Natural killer cell treated with Interleukin-12 subunit alpha and Interleukin-12 subunit beta and Interleukin-15 and Interleukin-18, amount 100 ng/mL, for 72 hours (primary cell): ENCODE measurements around the gene ADAM15. TPM values are rescaled to one million over a fixed set of nuclear protein-coding genes. Genes with fewer than 3 reads are reported as not detected.

Experiments used
- ATAC-seq, 2 donors: fragments of 150-1000 bp; cut with Tn5 transposase in 1 of 2; sonication (Bioruptor Pico), chemical (Tn5 transposase) in 1 of 2; 2 replicates each; pipeline ENCODE4 v1.10.0; 2021
- DNase-seq: peaks from one replicate; pipeline ENCODE4 v3.0.0; 2022; ENCODE audit warnings: low spot score
- H3K27ac Mint-ChIP-seq, 2 donors: 1 replicate in 1 of 2; 2 replicates in 1 of 2; pipeline ENCODE4 v1.8.0; 2022; ENCODE audit warnings: mixed read lengths in 2 of 2, mild to moderate bottlenecking in 1 of 2, moderate library complexity in 1 of 2
- H3K27me3 Mint-ChIP-seq, 2 donors: 1 replicate in 1 of 2; 2 replicates in 1 of 2; pipeline ENCODE4 v1.8.0; 2022; ENCODE audit warnings: mixed read lengths in 2 of 2
- H3K36me3 Mint-ChIP-seq: one replicate; pipeline ENCODE4 v1.8.0; 2022; ENCODE audit warnings: mixed read lengths
- H3K4me1 Mint-ChIP-seq, 2 donors: 1 replicate in 1 of 2; 2 replicates in 1 of 2; pipeline ENCODE4 v1.8.0; 2022; ENCODE audit warnings: low read depth in 2 of 2, mixed read lengths in 2 of 2, mild to moderate bottlenecking in 1 of 2
- H3K4me3 Mint-ChIP-seq: one replicate; pipeline ENCODE4 v1.8.0; 2022; ENCODE audit warnings: mixed read lengths
- H3K9me3 Mint-ChIP-seq: 2 replicates; pipeline ENCODE4 v1.8.0; 2022; ENCODE audit warnings: mixed read lengths
- total RNA-seq, 2 donors: library from RNA; stranded (reverse); gene quantifications; one replicate each; pipeline ENCODE4 v1.2.3, GENCODE V29; 2022

ADAM15 gene
- total RNA-seq, 2 donors from 2014 or later = 42.1 to 107 TPM

GRCh38 chr1:155043793-155044192 lies 7.3 kb upstream of the ADAM15 start:
- no peaks in the 10 kb centered on the region for H3K9me3 Mint-ChIP-seq
- ATAC-seq = no peak

GRCh38 chr1:155044365-155044764 lies 6.8 kb upstream of the ADAM15 start:
- ATAC-seq (no peak), DNase-seq (no peak)
- no peaks in the 10 kb centered on the region for H3K36me3 Mint-ChIP-seq
- H3K27me3 Mint-ChIP-seq = no peaks in the 10 kb centered on the region
- no peaks in the 10 kb centered on the region for H3K4me1 Mint-ChIP-seq
- peak overlapping the region in 1 of 2 donors; percentile 66 for H3K27ac Mint-ChIP-seq
- H3K9me3 Mint-ChIP-seq = no peaks in the 10 kb centered on the region
- no peak overlapping the region for H3K4me3 Mint-ChIP-seq

More at GRCh38 chr1:155043793-155044192, 7.3 kb upstream of the ADAM15 start:
- no peaks in the 10 kb centered on the region for H3K27me3 Mint-ChIP-seq
- H3K27ac Mint-ChIP-seq = peak overlapping the region in 1 of 2 donors; percentile 66
- H3K4me1 Mint-ChIP-seq = no peaks in the 10 kb centered on the region
- no peaks in the 10 kb centered on the region for H3K36me3 Mint-ChIP-seq
- DNase-seq = no peak
- H3K4me3 Mint-ChIP-seq = no peak overlapping the region

GRCh38 chr1:155044812-155045657 lies 6.1 kb upstream of the ADAM15 start:
- Mint-ChIP-seq H3K9me3 (no peaks in the 10 kb centered on the region), H3K36me3 (no peaks in the 10 kb centered on the region), H3K27me3 (no peaks in the 10 kb centered on the region), H3K4me3 (no peak overlapping the region), H3K4me1 (peaks cover 5 to 6% of the 10 kb centered on the region in 2 donors), H3K27ac (peak overlapping the region in 1 of 2 donors; percentile 66)
- DNase-seq (no peak), ATAC-seq (peak; percentile 77 to 80)

- no peaks in the 10 kb centered on the region for H3K36me3 Mint-ChIP-seq
- H3K27me3 Mint-ChIP-seq = no peaks in the 10 kb centered on the region
- DNase-seq (no peak), ATAC-seq (no peak)
- H3K27ac Mint-ChIP-seq = no peak overlapping the region
- H3K4me1 Mint-ChIP-seq = peaks cover 23 to 28% of the 10 kb centered on the region in 2 donors
- no peaks in the 10 kb centered on the region for H3K9me3 Mint-ChIP-seq
- H3K4me3 Mint-ChIP-seq = no peak overlapping the region
Observed at GRCh38 chr1:155048449-155049334, 2.4 kb upstream of the ADAM15 start.

- no peaks in the 10 kb centered on the region for H3K9me3 Mint-ChIP-seq
- DNase-seq (no peak), ATAC-seq (no peak)
- H3K4me3 Mint-ChIP-seq = peak overlapping the region; percentile 83
- H3K27ac Mint-ChIP-seq = peak overlapping the region in 1 of 2 donors; percentile 50
- H3K4me1 Mint-ChIP-seq = peaks cover 23 to 28% of the 10 kb centered on the region in 2 donors
- no peaks in the 10 kb centered on the region for H3K27me3 Mint-ChIP-seq
- no peaks in the 10 kb centered on the region for H3K36me3 Mint-ChIP-seq
Observed at GRCh38 chr1:155049651-155050559, 1.2 kb upstream of the ADAM15 start.

- no peak for ATAC-seq
- DNase-seq = no peak
Observed at GRCh38 chr1:155051342-155051776, 243 bp downstream of the ADAM15 start.

GRCh38 chr1:155051777-155052398 lies 772 bp downstream of the ADAM15 start:
- H3K27ac Mint-ChIP-seq = peak overlapping the region; percentile 21 to 77
- H3K27me3 Mint-ChIP-seq = no peaks in the 10 kb centered on the region

More at GRCh38 chr1:155051342-155051776, 243 bp downstream of the ADAM15 start:
- Mint-ChIP-seq H3K4me3 (peak overlapping the region; percentile 88), H3K36me3 (no peaks in the 10 kb centered on the region), H3K9me3 (no peaks in the 10 kb centered on the region), H3K27ac (no peak overlapping the region), H3K27me3 (no peaks in the 10 kb centered on the region), H3K4me1 (peaks cover 23 to 28% of the 10 kb centered on the region in 2 donors)

GRCh38 chr1:155052439-155053395 lies 1.6 kb downstream of the ADAM15 start:
- Mint-ChIP-seq H3K9me3 (no peaks in the 10 kb centered on the region), H3K36me3 (no peaks in the 10 kb centered on the region)
- ATAC-seq = no peak

More at GRCh38 chr1:155051777-155052398, 772 bp downstream of the ADAM15 start:
- ATAC-seq (peak; percentile 0 to 6), DNase-seq (no peak)
- no peaks in the 10 kb centered on the region for H3K36me3 Mint-ChIP-seq
- H3K4me1 Mint-ChIP-seq = peaks cover 23 to 28% of the 10 kb centered on the region in 2 donors
- H3K9me3 Mint-ChIP-seq = no peaks in the 10 kb centered on the region
- H3K4me3 Mint-ChIP-seq = peak overlapping the region; percentile 88

GRCh38 chr1:155053531-155054105 lies 2.5 kb downstream of the ADAM15 start:
- H3K4me1 Mint-ChIP-seq = peaks cover 23 to 28% of the 10 kb centered on the region in 2 donors
- DNase-seq (no peak), ATAC-seq (no peak)
- peak overlapping the region; percentile 88 for H3K4me3 Mint-ChIP-seq
- no peaks in the 10 kb centered on the region for H3K27me3 Mint-ChIP-seq
- H3K9me3 Mint-ChIP-seq = no peaks in the 10 kb centered on the region
- H3K36me3 Mint-ChIP-seq = no peaks in the 10 kb centered on the region
- H3K27ac Mint-ChIP-seq = peak overlapping the region; percentile 21 to 77

More at GRCh38 chr1:155052439-155053395, 1.6 kb downstream of the ADAM15 start:
- no peaks in the 10 kb centered on the region for H3K27me3 Mint-ChIP-seq
- peaks cover 23 to 28% of the 10 kb centered on the region in 2 donors for H3K4me1 Mint-ChIP-seq
- no peak for DNase-seq
- H3K4me3 Mint-ChIP-seq = peak overlapping the region; percentile 88
- H3K27ac Mint-ChIP-seq = peak overlapping the region; percentile 21 to 77

- no peak overlapping the region for H3K4me3 Mint-ChIP-seq
- no peak for ATAC-seq
- no peaks in the 10 kb centered on the region for H3K9me3 Mint-ChIP-seq
- no peaks in the 10 kb centered on the region for H3K27me3 Mint-ChIP-seq
- no peak overlapping the region for H3K27ac Mint-ChIP-seq
- DNase-seq = no peak
- H3K36me3 Mint-ChIP-seq = no peaks in the 10 kb centered on the region
- peaks cover 20% of the 10 kb centered on the region in 2 donors for H3K4me1 Mint-ChIP-seq
Observed at GRCh38 chr1:155057104-155057503, 6.0 kb downstream of the ADAM15 start.

- no peaks in the 10 kb centered on the region for H3K36me3 Mint-ChIP-seq
- peaks cover 17 to 18% of the 10 kb centered on the region in 2 donors for H3K4me1 Mint-ChIP-seq
- H3K4me3 Mint-ChIP-seq = no peak overlapping the region
- H3K9me3 Mint-ChIP-seq = no peaks in the 10 kb centered on the region
- no peak for DNase-seq
- ATAC-seq = no peak
- no peaks in the 10 kb centered on the region for H3K27me3 Mint-ChIP-seq
- H3K27ac Mint-ChIP-seq = no peak overlapping the region
Observed at GRCh38 chr1:155057788-155058211, 6.7 kb downstream of the ADAM15 start.
